HG03457 (cell line): Measurements from ENCODE around the gene ARVCF.

Source experiments
- ATAC-seq: cut with Tn5 transposase; IDR thresholded peaks from one replicate; pipeline ENCODE4 v1.9.1; 2021; ENCODE audit warnings: moderate number of reproducible peaks; ENCODE audit not compliant: unreplicated experiment

The ARVCF gene

GRCh38 chr22:19962909-19963806, 53.5 kb downstream of the ARVCF start:
- ATAC-seq: no peak

GRCh38 chr22:19962246-19962908, 54.2 kb downstream of the ARVCF start:
- ATAC-seq: no peak

- ATAC-seq: no peak
These were observed 54.8 kb downstream of the ARVCF start for GRCh38 chr22:19961868-19962245.

GRCh38 chr22:19961201-19961580, 55.4 kb downstream of the ARVCF start:
- no peak for ATAC-seq

- ATAC-seq: no peak
These were observed 56.0 kb downstream of the ARVCF start for GRCh38 chr22:19960491-19961200.

GRCh38 chr22:19959587-19960490, 56.8 kb downstream of the ARVCF start:
- ATAC-seq: no peak

GRCh38 chr22:19959043-19959586, 57.5 kb downstream of the ARVCF start:
- ATAC-seq: no peak

- ATAC-seq: no peak
These were observed 58.3 kb downstream of the ARVCF start for GRCh38 chr22:19958083-19959042.

- no peak for ATAC-seq
These were observed 59.2 kb downstream of the ARVCF start for GRCh38 chr22:19957445-19957844.

- no peak for ATAC-seq
These were observed 61.1 kb downstream of the ARVCF start for GRCh38 chr22:19955241-19956128.

- no peak for ATAC-seq
These were observed 65.3 kb downstream of the ARVCF start for GRCh38 chr22:19951346-19951745.

GRCh38 chr22:19948057-19948760, 68.4 kb downstream of the ARVCF start:
- ATAC-seq: no peak

- ATAC-seq: no peak
These were observed 73.3 kb downstream of the ARVCF start for GRCh38 chr22:19943082-19944026.

GRCh38 chr22:19942157-19943081, 74.2 kb downstream of the ARVCF start:
- no peak for ATAC-seq

GRCh38 chr22:19941365-19942082, 75.1 kb downstream of the ARVCF start, which contains the start of the genes COMT and TXNRD2:
Gene COMT, plus strand, starts transcription at chr22:19941772. Its CDS starts 20,755 bp downstream, at chr22:19962527.
Gene TXNRD2, minus strand, starts transcription at chr22:19941818. Its CDS starts 15 bp downstream, at chr22:19941803.
- no peak for ATAC-seq
